HG03108 (cell line): ENCODE data around the gene LRMDA.

Source experiments
- ATAC-seq: cut with Tn5 transposase; IDR thresholded peaks from one replicate; pipeline ENCODE4 v1.9.1; 2021; ENCODE audit warnings: moderate library complexity; ENCODE audit not compliant: unreplicated experiment

Gene LRMDA

DNA sequence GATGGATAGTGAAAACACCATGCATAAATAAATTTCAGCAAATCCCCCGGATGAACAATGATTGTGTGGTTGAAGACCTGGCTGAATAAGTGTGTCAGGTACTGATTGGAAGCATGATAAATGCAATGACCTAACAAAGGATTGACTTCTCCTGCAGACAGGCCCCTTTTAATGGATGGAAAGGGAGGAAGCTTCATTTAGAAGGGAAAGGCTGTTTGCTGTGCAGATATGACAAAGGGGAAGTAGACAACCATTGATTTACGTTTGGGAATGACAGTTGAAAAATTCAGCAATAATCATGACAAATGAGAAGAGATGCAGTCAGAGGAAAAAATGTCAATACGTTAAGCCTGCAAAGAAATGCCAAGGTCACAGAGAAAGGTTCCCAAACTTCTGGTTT, 503.8 kb downstream of the LRMDA start:
- ATAC-seq: no peak

DNA sequence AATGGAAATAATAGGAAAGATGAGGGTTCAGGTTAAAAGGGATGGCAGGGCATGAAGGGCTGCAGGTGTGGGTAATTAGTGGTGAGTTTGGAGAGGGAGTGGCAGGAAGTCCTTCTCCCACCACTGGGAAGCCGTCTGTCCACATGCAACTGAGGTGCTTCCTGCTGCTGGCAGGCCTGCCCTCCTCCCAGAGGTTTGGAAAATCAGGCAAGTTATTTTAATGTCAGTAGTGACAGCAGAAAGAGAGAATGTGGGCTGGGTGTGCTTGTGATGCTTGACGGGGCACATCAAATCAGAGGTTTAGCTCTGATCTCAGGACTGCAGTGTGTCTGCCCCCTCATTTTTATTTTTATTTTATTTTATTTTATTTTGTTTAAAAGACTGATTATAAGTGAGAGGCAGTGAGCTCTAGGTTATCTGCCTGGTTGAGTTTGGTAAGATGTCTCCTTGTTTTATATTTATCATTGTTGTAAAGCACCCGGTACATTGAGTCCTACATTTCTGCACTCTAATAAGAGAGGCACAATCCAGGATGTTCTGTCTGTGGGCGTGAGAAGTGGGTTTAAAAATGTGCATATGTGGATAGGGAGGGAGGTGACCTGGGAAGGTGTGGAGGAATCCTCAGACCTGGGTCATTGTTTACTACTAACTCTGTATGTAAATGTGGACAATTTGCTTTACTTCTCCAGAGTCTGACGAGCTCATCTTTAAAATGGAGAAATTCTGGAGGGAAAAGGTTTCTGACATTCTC, 504.4 kb downstream of the LRMDA start:
- no peak for ATAC-seq

DNA sequence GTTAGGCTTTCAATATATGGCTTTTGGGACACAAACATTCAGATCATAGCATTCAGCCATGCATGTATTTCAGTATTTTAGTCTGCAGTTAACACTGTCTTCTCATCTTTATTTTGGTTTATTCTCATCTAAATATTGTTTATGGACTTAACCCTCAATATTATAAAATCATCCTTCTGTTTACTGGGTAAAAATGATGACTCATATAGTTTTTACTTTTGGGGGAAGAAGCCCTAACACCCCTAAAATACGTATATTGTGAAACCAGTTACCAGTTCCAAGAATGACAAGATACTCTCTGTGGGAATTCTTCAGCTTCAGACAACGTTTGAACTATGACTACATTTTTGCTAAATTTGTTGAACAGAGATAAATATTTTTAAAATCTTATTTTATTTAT, 505.4 kb downstream of the LRMDA start:
- ATAC-seq: no peak

DNA sequence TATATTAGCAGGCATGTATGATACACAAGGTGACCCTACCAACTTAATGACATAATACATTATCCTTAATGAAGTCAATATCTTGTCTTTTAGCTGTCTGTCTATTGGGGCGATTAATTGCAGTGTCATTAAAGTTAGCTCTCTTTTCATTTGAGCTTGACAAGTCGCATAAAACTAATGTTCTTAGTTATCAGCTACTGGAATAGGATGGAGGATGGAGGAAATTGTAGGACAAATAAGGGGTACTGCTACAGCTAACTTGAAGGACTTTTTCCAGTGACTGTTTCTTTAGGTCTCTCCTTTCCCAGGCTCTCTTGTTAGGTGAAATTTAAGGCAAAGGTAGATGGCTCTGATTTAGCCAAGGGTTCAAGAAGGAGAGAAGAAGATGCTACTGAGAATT, 506.4 kb downstream of the LRMDA start:
- ATAC-seq: no peak

DNA sequence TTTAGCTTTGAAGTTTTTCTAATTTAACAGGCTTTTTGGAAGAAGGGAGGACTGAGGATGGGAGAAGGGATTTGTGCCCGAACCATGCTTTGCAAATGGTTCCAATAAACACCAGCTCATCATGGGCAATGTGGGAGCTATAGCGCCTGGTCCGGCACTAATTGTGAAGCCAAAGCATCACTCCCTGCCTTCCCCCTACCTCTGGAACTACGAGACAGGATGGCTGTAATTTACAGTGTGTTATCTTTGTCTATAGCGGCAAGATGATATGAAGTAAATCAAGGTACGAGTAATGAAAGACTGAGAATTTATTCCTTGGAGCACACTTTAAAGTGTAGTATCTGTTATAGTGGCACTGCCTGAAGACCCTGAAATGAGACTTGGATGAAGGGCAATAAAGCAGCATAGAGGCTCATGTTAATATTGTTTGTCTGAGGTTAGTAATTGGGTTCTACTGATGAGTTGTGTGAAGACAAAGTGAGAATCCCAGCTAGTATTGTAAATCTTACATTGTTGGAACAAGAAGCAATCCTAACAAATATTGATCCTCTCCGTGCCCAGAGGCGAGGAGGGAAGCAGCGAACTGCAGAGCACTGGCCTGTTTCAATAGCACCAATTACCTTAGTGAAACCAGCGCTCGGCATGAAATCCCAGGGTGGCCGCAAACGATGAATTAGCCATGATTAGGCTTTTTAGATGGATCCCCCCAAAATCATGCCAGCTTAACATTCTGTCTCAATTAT, 507.1 kb downstream of the LRMDA start:
- ATAC-seq: no peak

DNA sequence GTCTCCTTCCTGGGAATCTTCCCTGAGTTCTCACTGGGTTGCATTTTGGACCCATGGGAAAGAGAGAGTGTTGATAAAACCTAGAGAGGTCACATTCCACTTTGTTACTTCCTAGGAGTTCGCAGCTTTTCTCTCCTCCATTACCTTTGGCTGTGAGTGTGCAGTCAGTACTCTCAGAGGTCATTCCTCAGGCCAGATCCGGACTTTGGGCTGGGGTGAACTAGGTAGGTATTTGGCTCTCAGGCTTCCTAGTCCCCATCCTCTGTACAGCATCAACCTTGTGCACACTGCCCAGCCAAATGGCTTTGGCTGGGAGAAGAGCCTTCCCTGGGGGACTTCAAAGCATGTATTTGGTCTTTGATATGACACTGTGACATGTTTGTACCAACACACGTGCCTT, 508.1 kb downstream of the LRMDA start:
- no peak for ATAC-seq

DNA sequence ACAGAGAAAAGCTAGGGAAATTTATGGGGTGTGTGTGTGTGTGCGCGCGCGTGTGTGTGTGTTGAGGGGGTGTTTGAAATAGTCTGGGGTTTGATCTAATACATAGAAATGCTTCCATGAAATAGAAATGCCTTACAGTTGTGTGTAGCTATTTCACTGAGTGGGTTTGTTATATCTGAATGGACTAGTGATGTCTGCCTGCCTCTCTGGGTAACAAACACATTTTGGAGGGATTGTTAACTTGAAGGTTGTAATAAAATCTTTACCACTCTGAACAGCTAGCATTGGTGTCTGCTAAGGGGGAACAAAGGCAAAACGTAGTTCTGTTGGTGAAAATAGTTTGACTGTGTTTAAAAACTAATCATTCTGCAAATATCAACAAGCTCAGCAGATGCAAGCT, 509.3 kb downstream of the LRMDA start:
- no peak for ATAC-seq

DNA sequence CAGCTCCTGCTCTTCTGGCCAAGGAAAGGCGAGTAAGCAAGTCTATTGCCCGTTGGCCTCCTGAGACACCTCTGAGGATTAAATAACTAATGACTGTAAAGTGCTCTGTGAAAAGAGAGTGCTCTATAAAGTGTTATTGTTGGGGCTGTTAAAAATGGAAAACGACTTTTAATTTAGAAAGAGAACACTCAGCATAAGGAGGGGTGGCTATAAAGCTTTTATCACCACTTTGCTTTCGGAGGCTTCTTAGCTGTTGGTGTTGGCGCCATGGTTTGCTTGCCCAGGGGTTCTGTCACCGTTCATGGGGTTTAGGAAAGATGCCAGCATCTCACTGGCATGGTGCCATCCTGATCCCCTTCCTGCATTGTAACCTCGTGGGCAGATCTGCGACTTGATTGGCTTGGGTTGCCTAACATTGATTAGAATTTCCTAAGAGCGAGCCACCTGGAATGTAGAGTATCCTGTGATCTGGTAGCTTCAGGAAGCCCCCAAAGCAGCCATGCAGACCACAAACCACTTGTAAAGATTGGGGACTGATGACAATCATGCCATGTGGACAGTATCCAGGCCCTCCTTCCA, 509.9 kb downstream of the LRMDA start:
- ATAC-seq: no peak

DNA sequence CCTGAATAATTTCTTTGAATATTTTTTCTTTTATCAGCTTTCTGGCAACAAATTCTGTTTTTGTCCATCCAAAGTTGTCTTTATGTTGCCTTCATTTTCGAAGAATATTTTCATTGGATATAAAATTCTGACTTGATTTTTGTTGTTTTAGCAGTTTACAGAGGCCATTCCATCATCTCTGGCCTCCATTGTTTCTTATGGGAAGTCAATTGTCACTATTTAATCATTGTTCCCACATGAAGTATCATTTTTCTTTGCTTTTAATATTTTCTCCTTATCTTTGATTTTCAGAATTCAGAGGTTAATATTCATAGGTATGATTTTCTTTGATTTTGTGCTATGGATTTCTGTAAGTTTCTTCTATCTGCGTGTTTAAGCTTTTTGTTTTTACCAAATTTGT, 512.6 kb downstream of the LRMDA start:
- no peak for ATAC-seq

DNA sequence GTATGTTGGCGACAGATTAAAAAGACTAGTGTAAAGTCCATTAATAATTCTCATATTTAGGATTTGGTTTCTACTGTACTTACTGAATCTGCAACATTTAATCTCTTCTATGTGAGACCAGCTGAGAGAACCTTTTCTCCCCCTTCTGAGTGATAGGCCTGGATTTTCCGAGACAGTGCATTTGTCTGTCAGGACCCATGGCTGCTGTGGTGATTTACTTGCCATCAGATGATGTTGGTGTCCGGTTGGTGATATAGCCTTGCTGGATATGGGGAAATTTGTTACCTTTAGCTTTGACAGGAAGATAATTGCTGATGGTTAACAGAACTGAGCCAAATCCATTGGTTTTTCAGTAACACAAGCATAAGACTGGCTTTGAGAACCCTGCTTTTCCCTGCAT, 517.2 kb downstream of the LRMDA start:
- ATAC-seq: no peak

DNA sequence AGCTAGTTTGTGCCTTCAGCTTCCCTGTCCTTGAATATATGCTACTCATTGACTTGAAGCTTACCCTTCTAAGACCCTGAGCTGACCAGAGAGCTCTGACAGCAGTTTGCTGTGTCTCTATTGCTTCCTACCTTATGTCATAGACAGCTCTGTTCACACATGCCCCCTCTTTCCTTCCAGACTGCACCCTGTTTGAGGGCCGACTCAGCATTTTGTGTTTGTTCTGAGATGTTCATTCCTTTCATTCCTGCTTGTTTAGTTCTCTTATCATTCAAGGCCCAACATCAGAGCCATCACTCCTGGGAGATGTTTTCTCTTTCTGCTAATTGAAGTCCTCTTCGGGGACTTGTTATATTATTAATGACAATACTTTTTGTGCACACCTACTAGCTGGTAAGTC, 518.9 kb downstream of the LRMDA start:
- ATAC-seq: no peak

DNA sequence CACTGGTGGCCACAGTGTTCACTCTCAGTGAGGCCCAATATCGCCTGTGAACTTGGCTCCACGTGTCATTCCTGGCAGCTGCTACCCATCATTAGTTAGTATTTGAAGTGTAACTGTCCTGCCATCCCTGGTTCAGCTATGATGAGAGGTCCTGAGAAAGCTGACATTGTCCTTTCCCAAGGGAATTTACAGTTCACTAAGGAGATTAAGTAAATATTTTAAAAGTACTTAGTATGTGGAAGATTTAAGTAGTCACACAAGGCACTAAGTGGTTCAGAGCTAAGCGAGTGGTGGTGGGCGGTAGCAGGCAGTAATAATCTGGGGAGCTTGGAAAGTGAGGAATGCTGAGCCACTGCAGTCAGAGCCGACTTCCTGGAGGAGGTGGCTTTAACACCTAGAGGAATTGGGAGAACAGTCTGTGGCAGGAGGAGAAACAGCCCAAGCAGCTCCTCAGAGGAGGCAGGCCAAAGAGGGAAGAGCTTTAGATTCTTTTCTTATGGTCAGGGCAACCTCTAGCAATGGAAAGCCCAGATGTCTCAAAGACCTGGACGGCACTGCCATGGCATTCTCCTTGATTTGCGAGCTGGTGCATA, 519.7 kb downstream of the LRMDA start:
- ATAC-seq: no peak

DNA sequence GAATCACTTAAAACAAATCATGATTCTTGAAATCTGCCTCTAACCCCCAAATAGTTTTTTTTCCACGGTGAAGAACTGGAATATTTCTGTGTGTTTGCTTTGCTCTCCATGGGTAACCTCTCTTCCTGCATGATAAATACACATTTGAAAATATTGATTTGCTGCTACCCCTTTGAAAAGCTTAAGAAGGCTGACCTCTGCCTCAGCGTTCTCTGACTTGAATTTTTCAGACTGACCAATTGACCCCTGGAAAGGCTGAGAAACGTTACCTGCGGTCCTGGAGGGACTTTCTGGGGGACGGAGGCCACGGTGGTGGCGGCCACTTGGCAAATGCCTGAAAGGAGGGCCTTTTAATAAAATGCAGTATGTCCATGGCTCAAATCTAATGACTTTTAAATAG, 520.2 kb downstream of the LRMDA start:
- ATAC-seq: no peak

DNA sequence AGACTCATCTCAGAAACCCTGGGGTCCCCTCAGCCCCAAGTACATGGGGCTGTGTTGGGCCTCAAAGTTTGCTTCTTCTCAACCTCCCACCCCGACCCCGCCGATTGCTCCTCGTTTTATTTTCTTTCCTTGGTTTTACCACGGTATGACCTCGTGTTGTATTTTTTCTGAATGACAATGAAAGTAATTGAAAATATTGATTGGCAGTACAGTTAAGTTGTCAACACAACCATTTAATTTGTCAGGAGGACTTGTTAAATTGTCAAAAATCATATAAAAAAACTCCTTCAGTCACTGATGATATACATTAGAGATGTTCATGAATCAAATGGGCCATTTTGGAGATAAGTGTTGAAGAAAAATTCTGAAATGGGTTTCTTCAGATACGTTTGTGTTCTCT, 520.7 kb downstream of the LRMDA start:
- ATAC-seq: no peak

DNA sequence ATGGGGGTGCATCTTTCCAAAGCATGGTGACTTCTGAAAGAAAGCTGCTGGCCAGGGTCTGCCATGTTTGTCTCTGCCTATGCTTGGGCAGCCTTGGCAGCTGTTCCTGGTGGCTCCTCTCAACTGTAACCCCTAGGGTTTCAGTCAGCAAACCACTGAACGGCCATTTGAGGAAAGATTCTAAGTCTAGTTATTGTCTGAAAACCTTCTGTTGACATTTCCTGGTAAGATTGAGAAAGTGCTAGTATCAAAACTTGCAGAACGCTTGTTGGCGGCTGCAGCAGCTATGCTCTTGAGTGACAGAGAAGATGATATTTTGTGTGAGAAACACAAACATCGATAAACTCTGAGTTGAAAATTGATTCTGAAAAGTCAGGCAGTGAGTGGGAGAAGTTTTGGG, 523.1 kb downstream of the LRMDA start:
- ATAC-seq: no peak

DNA sequence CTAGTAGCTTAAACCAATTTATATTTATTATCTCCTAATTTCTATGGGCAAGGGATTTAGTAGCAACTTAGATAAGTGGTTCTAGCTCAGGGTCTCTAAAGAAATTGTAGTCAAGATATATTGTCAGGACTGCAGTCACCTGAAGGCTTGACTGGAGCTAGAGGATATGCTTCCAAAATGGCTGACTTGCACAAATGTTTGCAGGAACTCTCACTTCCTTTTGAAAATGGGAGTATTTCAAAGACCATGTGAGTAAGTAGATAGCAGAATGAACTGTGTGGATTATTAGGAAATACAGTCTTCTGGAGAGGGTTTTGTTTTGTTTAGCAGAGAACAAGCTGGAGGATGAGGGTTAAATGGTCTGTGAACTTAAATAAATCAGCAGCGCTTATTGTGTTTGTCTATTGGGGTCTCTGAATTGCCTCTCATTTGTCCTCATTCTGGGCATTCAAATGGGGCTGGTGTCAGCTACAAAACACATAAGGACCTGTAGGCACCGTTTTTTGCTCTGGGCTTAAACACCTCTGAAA, 524.6 kb downstream of the LRMDA start:
- no peak for ATAC-seq

DNA sequence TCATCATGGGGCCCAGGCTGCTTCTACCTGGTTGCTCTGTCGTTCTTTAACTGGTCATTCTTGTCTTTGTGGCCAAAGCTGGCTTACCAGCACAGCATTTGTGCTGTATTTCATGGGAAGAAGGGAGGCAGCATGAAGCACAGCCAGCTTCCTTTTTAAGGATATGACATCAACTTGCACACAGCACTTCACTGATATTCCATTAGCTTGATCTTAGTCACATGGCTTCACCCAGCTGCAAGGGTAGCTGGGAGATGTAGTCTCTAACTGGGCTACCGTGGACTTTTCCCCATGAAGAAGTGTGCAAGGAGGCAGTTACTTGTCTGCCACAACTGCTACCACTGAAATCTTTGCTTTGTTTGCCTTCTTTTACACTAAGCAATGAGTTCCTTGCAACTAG, 525.2 kb downstream of the LRMDA start:
- ATAC-seq: no peak

DNA sequence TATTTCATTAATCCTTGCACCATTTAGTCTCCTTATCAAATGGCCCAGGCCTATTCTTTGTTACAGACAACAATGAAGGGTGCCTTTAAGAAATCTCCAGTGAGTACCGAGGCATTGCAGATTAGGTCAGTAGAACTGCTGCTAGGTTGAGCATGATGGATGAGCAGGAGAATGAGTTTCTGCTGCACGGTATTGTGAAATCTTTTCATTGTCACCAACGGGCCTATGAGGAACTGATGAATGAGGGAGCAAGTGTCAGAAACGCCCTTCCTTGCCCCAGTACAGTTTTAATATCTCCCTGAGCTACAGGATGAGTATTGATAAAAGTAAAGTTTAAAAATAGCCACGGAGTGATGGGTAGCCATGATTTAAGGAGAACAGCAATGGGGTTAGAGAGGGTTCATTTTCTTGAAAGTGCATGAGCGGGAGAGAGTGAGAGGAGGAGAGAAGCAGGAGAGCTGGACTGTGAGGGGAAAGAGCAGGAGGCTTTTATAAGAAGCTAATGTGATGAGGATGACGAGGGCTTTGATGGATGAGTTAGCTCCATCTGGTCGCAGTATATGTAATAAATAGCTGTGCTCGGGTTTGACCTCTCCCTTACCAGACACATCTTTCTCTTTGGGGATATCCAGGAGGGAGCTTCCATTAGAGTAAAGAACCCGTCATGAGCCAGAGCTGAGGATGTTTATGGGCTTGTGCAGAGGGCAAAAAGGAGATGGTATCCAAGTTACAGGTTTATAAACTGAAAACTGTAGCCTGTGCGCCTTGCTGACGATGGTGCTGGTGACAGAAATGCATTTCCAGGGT, 526.1 kb downstream of the LRMDA start:
- ATAC-seq: no peak

DNA sequence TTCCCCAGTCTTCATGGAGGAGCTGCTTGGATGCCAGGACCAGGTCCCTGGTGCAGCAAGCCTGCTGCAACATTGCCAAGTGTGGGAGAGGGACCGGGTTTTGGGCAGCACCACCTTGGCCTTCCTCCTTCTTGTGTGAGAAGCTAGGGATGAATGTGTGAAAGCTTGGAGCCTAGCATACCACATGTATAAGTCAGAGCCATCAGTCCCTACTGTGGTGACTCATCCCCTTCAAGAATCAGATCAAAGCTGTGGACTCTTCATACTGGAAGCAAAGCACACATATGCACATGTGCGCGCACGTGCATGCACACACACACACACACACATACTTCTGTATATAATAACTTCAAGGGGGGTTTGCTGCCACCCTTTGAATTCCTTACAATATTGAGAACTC, 527.8 kb downstream of the LRMDA start:
- ATAC-seq: no peak

DNA sequence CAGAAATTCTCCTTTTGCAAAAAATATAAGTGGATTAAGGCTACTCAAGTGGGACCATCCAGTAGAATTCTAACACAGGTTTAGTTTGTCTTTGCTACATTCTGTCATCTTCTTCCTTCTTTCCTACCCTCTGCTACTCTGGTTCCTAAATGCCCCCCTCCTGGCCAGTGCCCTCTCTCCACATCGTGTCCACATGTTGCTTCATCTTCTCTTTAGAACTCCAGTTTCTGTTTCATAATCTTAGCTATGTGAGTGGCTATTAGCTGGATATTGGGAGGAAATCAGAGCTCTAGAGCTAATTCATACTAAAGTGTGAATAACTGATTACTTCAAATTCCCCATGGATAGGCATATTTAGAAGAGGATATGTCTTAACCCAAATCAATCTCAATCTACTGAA, 528.5 kb downstream of the LRMDA start:
- ATAC-seq: no peak
